NK-92 treated with Interleukin-12 subunit alpha and Interleukin-12 subunit beta, amount 100 ng/mL, for 24 hours (cell line): ENCODE results near the gene MYO15A.

Experiments used
- DNase-seq: peaks from one replicate; lab custom pipeline; 2025; lab: John Stamatoyannopoulos, UW

Gene MYO15A

DNA sequence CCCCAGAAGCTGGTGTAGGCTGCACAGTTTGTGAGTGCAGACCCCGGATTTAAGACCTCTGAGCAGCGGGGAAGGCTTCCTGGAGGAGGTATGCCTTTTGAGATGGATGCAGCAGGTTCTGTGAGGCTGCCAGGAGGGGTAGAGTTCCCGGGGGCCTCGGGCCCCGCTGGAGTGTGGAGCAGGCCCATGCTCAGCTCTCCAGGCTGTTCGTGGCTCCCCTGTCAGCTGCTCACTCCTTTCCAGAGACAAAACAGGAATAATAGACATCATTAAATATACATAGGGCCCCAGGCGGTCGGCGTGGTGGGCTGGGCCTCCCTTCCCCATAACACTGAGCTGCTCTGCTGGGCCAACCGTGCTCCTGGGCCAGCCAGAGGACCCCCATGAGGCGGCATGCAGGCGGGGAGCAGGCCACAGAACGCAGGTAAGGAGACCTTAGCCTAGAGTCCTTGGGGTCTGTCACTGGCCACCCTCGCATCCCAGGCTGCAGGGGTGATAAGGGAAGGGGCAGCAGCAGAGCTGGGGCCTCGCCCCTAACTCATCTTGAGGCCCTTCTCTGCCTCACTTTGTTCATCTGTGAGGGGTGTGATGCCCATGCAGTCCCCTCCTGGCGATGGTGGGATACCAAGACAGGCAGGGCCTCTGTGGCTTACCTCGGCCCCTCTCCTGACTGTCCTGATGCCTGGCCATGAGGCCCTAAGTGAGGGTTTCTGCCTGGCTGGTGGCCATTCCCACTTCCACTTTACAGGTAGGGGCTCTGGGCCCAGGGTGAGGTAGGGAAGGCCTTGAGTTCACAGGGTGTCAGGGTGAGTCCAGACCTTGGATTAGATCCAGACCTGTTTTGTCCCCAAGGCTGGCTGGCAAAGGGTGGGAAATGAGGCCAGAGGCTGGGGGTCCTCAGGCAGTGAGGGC is at the start of gene MYO15A:
Gene MYO15A (plus strand): TSS at position 356 of the 912 bp plus-strand sequence. CDS start 10,045 bp downstream, outside the sequence.
- no peak for DNase-seq

DNA sequence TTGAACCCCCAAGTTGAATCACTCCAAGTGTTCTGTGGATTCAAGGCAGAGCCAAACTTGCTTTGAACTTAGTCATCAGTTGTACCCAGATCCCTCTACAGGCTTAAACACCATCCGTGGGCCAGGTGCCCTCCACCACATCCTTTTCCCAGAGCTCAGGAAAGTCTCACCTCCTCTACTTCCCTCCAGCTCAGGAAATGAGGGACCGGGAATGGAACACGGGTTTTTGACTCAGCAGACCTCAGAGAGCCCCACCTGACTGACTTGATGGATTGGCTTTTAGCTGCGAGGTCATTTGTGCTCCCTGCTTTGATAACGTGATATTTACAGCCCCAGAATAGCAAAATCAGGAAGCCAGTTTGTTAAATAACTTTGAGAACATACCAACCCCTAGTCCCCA is 49.3 kb upstream of the MYO15A start:
- no peak for DNase-seq

GRCh38 chr17:18064053-18064452 is 44.5 kb upstream of the MYO15A start:
- DNase-seq, result no peak

DNA sequence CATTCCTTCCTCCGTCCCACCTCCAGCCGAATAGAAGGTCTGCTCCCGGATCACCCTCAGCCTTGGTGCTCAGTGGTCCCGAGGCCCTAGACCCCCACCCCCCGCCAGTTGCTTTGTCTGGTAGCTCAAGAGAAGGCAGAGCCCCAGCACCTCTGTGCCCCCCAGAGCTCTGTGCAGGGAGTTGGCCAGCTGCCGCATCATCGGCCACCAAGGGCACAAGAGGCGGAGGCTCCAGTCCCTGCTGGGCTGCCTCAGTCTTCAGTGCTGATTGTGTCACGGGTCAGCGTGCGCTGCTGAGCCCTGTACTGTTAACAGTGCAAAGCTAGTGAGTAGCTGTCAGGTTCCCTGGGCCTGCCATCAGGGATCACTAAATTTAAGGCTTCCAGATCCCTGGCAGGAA is 43.0 kb upstream of the MYO15A start:
- no peak for DNase-seq

DNA sequence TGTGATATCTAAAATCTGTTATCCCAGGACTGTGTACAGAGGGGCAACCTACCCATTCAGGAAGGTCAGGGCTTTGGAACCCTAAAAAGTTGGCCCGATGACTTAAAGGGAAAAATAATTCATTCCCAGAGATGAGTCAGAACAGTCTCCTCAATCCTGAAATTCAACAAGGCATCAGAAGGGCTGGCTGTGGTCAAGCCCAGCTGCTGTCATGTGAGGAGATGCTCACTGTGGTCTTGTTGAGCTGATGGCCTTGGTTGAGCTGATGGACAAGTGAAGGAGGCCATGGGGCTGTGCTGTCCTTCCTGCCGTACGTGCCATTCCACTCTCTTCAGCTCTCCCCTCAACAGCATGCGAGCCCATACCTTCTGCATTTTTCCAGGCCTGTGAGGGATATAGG is 41.7 kb upstream of the MYO15A start:
- no peak for DNase-seq

GRCh38 chr17:18069101-18069500 is 39.5 kb upstream of the MYO15A start:
- DNase-seq, result no peak

DNA sequence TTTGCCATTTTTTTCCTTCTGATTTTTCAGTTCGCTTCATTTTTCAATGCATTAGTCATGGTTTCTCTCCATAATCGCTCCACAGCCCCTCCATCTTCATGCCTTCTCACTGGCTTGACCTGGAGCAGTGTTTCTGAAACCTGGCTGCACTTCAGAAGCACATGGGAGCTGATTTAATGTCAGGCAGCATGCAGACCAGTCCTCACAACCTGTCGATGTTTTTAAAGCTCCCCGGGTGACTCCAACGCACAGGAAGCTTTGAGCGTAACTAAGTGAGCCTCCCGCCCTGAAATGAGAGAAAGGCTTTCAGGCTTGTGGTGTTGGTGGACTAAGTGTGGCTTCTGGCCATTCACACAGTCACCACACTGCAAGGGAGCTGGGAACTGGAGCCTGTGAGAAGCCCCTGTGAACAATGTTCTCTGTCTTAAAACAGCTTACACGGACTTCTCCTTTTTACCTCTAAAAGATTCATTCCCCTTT is 37.7 kb upstream of the MYO15A start:
- no peak for DNase-seq

GRCh38 chr17:18071751-18072150 is 36.8 kb upstream of the MYO15A start:
- DNase-seq, result no peak

DNA sequence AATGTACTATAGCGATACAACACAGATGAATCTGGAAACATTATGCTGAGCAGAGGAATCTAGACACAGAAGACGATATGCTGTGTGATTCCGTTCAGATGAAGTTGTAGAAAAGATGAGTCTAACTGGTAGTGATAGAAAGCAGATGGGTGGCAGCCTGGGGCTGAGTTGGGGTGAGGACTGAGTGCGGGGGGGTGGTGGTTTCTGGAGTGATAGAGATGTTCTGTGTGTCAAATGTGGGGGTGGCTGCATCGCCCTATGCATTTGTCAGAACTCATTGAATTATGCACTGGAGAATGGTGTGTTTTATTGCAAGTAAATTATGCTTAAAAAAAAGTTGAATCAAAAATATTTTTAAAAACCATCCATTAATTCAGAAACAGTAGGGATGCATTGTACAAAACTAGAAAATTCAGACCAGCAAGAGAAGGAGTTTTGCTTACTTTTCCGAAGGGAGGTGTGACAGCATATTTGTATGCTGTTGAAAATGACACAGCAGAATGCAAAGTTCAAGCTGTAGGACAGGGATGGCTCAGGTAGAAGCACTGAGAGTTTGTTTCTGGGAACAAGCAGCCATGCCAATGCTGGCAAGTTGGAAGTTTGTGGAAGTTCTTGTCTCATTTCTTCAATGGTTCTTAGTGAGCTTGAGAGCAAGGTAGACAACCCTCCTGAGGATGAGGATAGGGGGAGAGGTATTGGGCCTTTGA is 33.8 kb upstream of the MYO15A start:
- DNase-seq, result no peak

DNA sequence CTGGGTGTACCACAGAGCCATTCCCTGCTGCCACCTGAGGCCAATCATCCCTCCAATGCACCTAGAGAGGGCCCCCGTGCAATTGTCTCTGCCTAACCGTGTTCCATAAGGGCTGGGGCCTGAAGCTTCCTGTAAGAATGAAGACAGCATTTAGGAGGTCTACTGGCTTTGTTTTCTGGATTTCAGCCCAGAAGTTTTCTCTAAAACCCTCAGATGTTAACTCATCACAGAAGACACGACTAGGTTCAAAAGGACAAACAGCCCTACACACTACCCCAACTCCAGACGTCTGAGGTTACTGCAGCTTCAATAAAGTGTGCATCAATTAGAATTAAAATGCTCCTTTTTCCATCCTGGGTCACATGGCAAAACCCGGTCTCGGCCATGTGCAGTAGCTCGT is 31.6 kb upstream of the MYO15A start:
- no peak for DNase-seq

- no peak for DNase-seq
Observed at GRCh38 chr17:18079543-18079942, 29.0 kb upstream of the MYO15A start.

- DNase-seq, result no peak
Observed at GRCh38 chr17:18084256-18084655, 24.3 kb upstream of the MYO15A start.

- DNase-seq, result peak; percentile 55
Observed at GRCh38 chr17:18087610-18088491, 20.7 kb upstream of the MYO15A start, which contains the start of gene DRG2. Gene DRG2 (plus strand): TSS chr17:18087948. CDS start chr17:18088024, 76 bp downstream.

DNA sequence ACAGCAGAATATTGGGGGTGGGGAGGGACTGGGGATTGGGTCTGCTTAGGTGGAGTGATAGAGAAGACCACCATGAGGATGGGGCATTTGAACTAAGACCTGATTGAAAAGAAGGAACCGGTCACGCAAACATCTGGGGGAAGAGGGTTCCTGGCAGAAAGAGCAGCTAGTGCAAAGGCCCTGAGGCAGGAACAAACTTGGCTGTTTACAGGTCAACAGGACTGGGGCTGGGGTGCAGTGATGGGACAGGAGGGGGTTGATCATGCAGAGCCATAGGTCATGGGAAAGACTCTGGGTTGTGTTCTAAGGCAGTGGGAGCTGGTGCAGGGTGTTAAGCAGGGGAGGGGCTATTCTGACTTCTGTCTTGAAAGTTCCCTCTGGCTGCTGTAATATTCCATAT is 18.9 kb upstream of the MYO15A start:
- DNase-seq, result no peak

- no peak for DNase-seq
Observed at GRCh38 chr17:18093616-18094408, 14.7 kb upstream of the MYO15A start.

GRCh38 chr17:18094409-18094807 is 14.1 kb upstream of the MYO15A start:
- DNase-seq, result no peak

GRCh38 chr17:18099516-18099915 is 9.0 kb upstream of the MYO15A start:
- DNase-seq, result no peak

DNA sequence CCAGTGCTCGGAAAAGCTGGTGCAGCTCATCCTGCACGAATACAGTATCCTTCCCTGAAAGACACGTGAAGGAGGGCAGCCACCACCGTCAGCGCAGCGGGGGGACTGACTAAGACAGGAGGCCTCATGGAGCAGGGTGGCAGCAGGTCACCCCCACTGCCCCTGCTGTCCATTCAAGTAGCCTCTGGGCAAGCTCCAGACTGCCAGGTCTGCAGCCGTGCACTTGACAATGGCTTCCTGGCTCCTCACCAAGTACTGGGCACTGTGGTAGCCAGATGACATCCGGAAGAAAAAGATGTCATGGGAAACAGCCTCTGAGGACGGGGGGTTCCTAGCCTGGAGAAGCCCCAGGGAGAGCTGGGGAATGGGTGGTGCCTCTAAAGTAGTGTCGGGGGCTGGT is 7.9 kb upstream of the MYO15A start:
- no peak for DNase-seq

DNA sequence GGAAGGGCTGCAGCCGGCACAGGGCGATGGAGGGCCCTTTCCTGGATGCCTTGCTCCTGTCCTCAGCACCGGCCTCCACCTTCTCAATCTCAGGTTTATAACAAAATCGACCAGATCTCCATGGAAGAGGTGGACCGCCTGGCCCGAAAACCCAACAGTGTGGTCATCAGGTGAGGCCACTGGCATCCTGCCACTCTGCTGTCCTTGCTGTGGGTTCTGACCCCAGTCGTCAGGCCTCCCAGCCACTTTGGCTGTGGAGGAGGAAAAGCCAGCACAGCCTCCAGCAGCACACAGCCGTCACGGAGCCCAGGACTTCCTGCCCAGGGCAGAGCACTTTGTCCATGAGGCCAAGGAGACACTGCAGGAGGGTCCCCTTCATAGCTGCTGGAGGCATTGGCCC is 6.7 kb upstream of the MYO15A start:
- DNase-seq, result no peak

DNA sequence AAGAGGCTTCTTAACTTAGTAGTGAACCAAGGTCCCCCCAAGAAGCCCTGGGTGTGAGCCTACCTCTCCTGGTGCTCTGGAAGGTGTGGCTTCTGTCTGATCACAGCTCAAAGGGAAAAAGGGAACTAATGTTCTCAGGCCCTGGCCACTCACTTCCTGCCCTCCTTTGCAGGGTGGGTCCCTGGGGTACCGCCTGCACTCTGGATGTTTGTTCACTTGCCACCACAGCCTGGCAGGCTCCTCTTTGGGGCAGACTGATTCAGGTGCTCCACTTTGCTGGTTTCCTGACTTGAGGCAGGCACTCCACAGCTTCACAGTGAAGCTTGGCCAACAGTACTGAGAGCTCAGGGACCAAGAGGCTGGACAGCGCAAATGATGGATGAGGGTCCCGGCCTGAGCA is 5.9 kb upstream of the MYO15A start:
- DNase-seq, result no peak

DNA sequence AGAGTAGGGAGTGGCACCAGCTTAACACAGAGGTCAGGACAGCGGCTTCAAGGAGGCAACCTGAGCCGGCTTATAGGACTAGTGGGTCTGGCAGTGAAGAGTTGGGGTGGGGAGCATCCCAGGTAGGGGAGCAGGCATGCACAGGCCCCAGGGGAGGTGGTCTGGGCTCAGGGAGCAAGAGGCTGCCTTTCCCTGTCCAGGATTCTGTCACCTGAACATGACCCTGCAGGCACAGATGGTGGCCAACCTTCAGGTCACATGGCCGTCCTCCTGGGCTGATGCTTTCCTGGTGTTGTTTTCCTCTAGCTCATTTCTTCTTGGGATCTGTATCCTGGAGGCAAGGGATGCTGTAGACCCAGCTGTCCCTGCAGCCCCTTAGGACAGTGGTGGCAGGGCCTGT is 3.5 kb upstream of the MYO15A start:
- no peak for DNase-seq
